Endothelial cell of umbilical vein (primary cell): ENCODE measurements around the gene TBX20. TPM values are rescaled to one million over a fixed set of nuclear protein-coding genes. Genes with fewer than 3 reads are reported as not detected.

Experiments
- BruUV-seq: library from RNA; stranded (reverse); fragments of 400-500 nt; replicated peaks from 2 replicates; lab custom pipeline; 2021; lab: Mats Ljungman, UMichigan
- CTCF ChIA-PET: fragments of 300-600, 350-600 bp; sonication (Branson Sonifier 250); formaldehyde crosslinking; loops from one replicate; lab custom pipeline; 2021; ENCODE audit warnings: antibody characterized with exemption, inconsistent platforms; lab: Charles Lee
- POLR2A ChIA-PET: fragments of 300-600, 350-600 bp; sonication (Branson Sonifier 250); formaldehyde crosslinking; loops from one replicate; lab custom pipeline; 2021; ENCODE audit warnings: antibody characterized with exemption, inconsistent platforms; lab: Charles Lee
- DNase-seq: peaks from one replicate; pipeline ENCODE4 v3.0.0-alpha.2; 2011; ENCODE audit warnings: low read depth, low spot score
- FAIRE-seq: peaks from 2 replicates; lab custom pipeline; 2011; peaks lifted over from hg19 to GRCh38; lab: Jason Lieb, UNC
- H2AFZ ChIP-seq: 2 replicates; pipeline ENCODE4 v1.6.0; 2012; ENCODE audit warnings: low read depth, low read length, control low read depth, inconsistent platforms
- H3K27ac ChIP-seq: 2 replicates; pipeline ENCODE4 v1.5.1; 2011; ENCODE audit warnings: low read depth, mild to moderate bottlenecking, control low read depth, low read length, moderate library complexity; ENCODE audit not compliant: insufficient read depth
- H3K27me3 ChIP-seq, 2 experiments: 2 replicates each; pipeline versions ENCODE4 v1.6.0 to v1.6.1; 2011; ENCODE audit warnings: low read length in 2 of 2, mixed read lengths in 1 of 2; ENCODE audit not compliant: control insufficient read depth in 2 of 2, insufficient read depth in 2 of 2
- H3K36me3 ChIP-seq, 2 experiments: 2 replicates in 1 of 2; 3 replicates in 1 of 2; pipeline ENCODE4 v1.5.1; 2011; ENCODE audit warnings: low read length in 2 of 2, mild to moderate bottlenecking in 1 of 2, moderate library complexity in 1 of 2; ENCODE audit not compliant: control insufficient read depth in 2 of 2, insufficient read depth in 2 of 2; ENCODE audit errors: extremely low read depth in 1 of 2
- H3K4me1 ChIP-seq: 3 replicates; pipeline ENCODE4 v1.5.1; 2011; ENCODE audit warnings: mild to moderate bottlenecking, low read length; ENCODE audit not compliant: control insufficient read depth, insufficient read depth; ENCODE audit errors: extremely low read depth
- H3K4me2 ChIP-seq: 2 replicates; pipeline ENCODE4 v1.6.1; 2011; ENCODE audit warnings: low read length, control low read depth, mixed read lengths; ENCODE audit not compliant: insufficient read depth
- H3K4me3 ChIP-seq, 3 experiments: fragments of 200-600 bp in 1 of 3; sonication (generic), shearing (Covaris generic) in 1 of 3; replicated peaks in 1 of 3; 2 replicates each; pipeline ENCODE4 v1.5.1; 2011 to 2016; ENCODE audit warnings: control low read depth in 3 of 3, low read length in 3 of 3, mild to moderate bottlenecking in 2 of 3, inconsistent platforms in 1 of 3, low read depth in 1 of 3, moderate library complexity in 1 of 3; ENCODE audit not compliant: insufficient read depth in 1 of 3
- H3K79me2 ChIP-seq: 2 replicates; pipeline ENCODE4 v1.6.0; 2012; ENCODE audit warnings: low read length, inconsistent platforms; ENCODE audit not compliant: control insufficient read depth, insufficient read depth
- H3K9ac ChIP-seq: replicated peaks from 2 replicates; pipeline ENCODE3; 2011; ENCODE audit warnings: low read length, control low read depth; ENCODE audit not compliant: insufficient read depth; ENCODE audit errors: extremely low read depth
- H3K9me1 ChIP-seq: replicated peaks from 3 replicates; pipeline ENCODE4 v1.6.0; 2011; ENCODE audit warnings: mild to moderate bottlenecking, low read length; ENCODE audit not compliant: control insufficient read depth, insufficient read depth; ENCODE audit errors: extremely low read depth
- H3K9me3 ChIP-seq: replicated peaks from 2 replicates; pipeline ENCODE4 v1.5.1; 2012; ENCODE audit warnings: low read length, inconsistent platforms; ENCODE audit not compliant: control insufficient read depth, insufficient read depth
- H4K20me1 ChIP-seq: replicated peaks from 2 replicates; pipeline ENCODE3; 2011; ENCODE audit warnings: mild to moderate bottlenecking, low read length; ENCODE audit not compliant: control insufficient read depth, insufficient read depth; ENCODE audit errors: extremely low read depth
- EZH2 ChIP-seq: IDR thresholded peaks from 2 replicates; pipeline ENCODE4 v1.6.1; 2012; ENCODE audit warnings: borderline replicate concordance, low read depth, mild to moderate bottlenecking, moderate library complexity, low read length, inconsistent platforms; ENCODE audit not compliant: severe bottlenecking
- FOS ChIP-seq: IDR thresholded peaks from 2 replicates; pipeline ENCODE4 v1.6.1; 2011; ENCODE audit warnings: mild to moderate bottlenecking, low read length, moderate library complexity, borderline replicate concordance; ENCODE audit not compliant: insufficient read depth
- GATA2 ChIP-seq: IDR thresholded peaks from 2 replicates; pipeline ENCODE4 v1.7.0; 2011; ENCODE audit warnings: low read depth, mild to moderate bottlenecking, moderate library complexity, mixed read lengths, low read length; ENCODE audit not compliant: insufficient read length, insufficient read depth
- JUN ChIP-seq: IDR thresholded peaks from 2 replicates; pipeline ENCODE4 v1.6.1; 2011; ENCODE audit warnings: borderline replicate concordance, low read depth; ENCODE audit not compliant: insufficient read length, insufficient read depth
- MYC ChIP-seq: IDR thresholded peaks from one replicate; pipeline ENCODE4 v1.6.1; 2011; ENCODE audit warnings: mild to moderate bottlenecking, low read depth, low read length
- POLR2A ChIP-seq: IDR thresholded peaks from 2 replicates; pipeline ENCODE4 v1.6.1; 2012; ENCODE audit warnings: low read depth, mild to moderate bottlenecking, control low read depth, low read length
- POLR2AphosphoS5 ChIP-seq: IDR thresholded peaks from 2 replicates; pipeline ENCODE4 v1.6.1; 2012; ENCODE audit warnings: low read depth, mild to moderate bottlenecking, control low read depth, low read length, moderate library complexity; ENCODE audit not compliant: insufficient read depth
- dilution Hi-C: fragments of 300-500 bp; cut with MboI; formaldehyde crosslinking; loops from one replicate; pipeline ENCODE4 v1.15.0; 2019; ENCODE audit warnings: low sequenced_read_pairs; ENCODE audit not compliant: extremely low pct_ligation_motif_present
- intact Hi-C: fragments of 100-400 bp; cut with micrococcal nuclease; formaldehyde crosslinking; loops from one replicate; pipeline ENCODE4 v1.10.0; 2022
- polyA plus RNA-seq, 4 experiments: library from polyadenylated mRNA; depleted of rRNA in 3 of 4; stranded (reverse) in 3 of 4; unstranded in 1 of 4; fragments of >200 nt; gene quantifications; 2 replicates each; pipeline versions ENCODE4 v1.2.1 to v1.2.3, GENCODE V29; 2011 to 2012; ENCODE audit warnings: missing spikeins in 1 of 4
- total RNA-seq: library from RNA; stranded (reverse); gene quantifications from 2 replicates; pipeline ENCODE4 v1.2.3, GENCODE V29; 2021
- TF ChIP-seq, protein P1 (sequence below), 2 donors: IDR thresholded peaks; 1 replicate in 1 of 2; 2 replicates in 1 of 2; pipeline ENCODE4 v1.5.1; 2011; ENCODE audit warnings: low read length in 2 of 2, mild to moderate bottlenecking in 2 of 2, moderate library complexity in 2 of 2, control low read depth in 1 of 2, inconsistent platforms in 1 of 2, low read depth in 1 of 2; ENCODE audit not compliant: insufficient read depth in 1 of 2; ENCODE audit errors: extremely low read depth in 1 of 2
- TF ChIP-seq, protein P2 (sequence below): IDR thresholded peaks from 2 replicates; pipeline ENCODE4 v1.6.1; 2011; ENCODE audit not compliant: insufficient read depth, insufficient read length

TBX20 gene
- total and polyA plus RNA-seq, 2 donors (not counting 3 experiments of a cell fraction or from before 2014, with no cell fraction given): not detected

DNA sequence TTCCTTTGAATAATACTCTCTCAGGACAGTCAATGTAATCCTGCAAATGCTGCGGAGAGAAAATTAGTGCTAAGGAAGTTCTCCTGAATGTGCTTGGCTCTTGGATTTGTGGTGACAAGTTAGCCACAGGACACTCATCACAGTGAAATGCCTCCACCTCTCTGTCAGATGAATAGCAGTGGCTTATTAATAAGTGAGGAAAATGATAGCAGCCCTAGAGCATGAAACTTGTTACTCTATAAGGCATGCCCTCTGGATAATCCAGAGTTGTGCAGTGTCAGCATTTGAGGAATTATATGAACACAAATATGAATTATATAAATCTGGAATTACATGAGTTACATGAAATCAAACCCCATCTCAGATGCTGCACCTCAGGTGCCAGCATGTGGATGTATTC lies 23.5 kb upstream of the TBX20 start:
- ChIA-PET POLR2A (no interaction called here), CTCF (no interaction called here)
- H3K9me1 ChIP-seq: no peaks in the 10 kb centered on the region
- no peaks in the 10 kb centered on the region for H3K79me2 ChIP-seq
- no peak overlapping the region for H3K4me2 ChIP-seq
- TF ChIP-seq EZH2 (no peak), MYC (no peak), POLR2A (no peak), GATA2 (no peak), POLR2AphosphoS5 (no peak), FOS (no peak), JUN (no peak)
- TF ChIP-seq, protein P1, sequence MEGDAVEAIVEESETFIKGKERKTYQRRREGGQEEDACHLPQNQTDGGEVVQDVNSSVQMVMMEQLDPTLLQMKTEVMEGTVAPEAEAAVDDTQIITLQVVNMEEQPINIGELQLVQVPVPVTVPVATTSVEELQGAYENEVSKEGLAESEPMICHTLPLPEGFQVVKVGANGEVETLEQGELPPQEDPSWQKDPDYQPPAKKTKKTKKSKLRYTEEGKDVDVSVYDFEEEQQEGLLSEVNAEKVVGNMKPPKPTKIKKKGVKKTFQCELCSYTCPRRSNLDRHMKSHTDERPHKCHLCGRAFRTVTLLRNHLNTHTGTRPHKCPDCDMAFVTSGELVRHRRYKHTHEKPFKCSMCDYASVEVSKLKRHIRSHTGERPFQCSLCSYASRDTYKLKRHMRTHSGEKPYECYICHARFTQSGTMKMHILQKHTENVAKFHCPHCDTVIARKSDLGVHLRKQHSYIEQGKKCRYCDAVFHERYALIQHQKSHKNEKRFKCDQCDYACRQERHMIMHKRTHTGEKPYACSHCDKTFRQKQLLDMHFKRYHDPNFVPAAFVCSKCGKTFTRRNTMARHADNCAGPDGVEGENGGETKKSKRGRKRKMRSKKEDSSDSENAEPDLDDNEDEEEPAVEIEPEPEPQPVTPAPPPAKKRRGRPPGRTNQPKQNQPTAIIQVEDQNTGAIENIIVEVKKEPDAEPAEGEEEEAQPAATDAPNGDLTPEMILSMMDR (IDR thresholded peaks at IDR 0.05; ENCODE audit: extremely low read depth in 1 of 2, insufficient read depth in 1 of 2, low read depth in 1 of 2, low read length in 2 of 2): no peak
- TF ChIP-seq, protein P2, sequence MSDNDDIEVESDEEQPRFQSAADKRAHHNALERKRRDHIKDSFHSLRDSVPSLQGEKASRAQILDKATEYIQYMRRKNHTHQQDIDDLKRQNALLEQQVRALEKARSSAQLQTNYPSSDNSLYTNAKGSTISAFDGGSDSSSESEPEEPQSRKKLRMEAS: no peak
- intact Hi-C loops (no loop called here), dilution Hi-C loops (no loop called here)
- no peaks in the 10 kb centered on the region for H3K9me3 ChIP-seq
- H4K20me1 ChIP-seq: no peaks in the 10 kb centered on the region
- no peak overlapping the region for H2AFZ ChIP-seq
- peaks cover 0 to 2% of the 10 kb centered on the region in 2 experiments for H3K27me3 ChIP-seq
- no peaks in the 10 kb centered on the region for H3K4me1 ChIP-seq
- H3K27ac ChIP-seq: no peak overlapping the region
- no peak overlapping the region for H3K9ac ChIP-seq
- no peak for FAIRE-seq
- H3K36me3 ChIP-seq: no peaks in the 10 kb centered on the region
- no peak overlapping the region for H3K4me3 ChIP-seq
- no peak for DNase-seq
- no TSS peak for BruUV-seq
